ENCODE measurements around the gene ZNF648. TPM values are rescaled to one million over a fixed set of nuclear protein-coding genes. Genes with fewer than 3 reads are reported as not detected.

ZNF648 gene
- total RNA-seq = under 0.01 TPM in 1 of 2 replicates, not detected in the other

DNA sequence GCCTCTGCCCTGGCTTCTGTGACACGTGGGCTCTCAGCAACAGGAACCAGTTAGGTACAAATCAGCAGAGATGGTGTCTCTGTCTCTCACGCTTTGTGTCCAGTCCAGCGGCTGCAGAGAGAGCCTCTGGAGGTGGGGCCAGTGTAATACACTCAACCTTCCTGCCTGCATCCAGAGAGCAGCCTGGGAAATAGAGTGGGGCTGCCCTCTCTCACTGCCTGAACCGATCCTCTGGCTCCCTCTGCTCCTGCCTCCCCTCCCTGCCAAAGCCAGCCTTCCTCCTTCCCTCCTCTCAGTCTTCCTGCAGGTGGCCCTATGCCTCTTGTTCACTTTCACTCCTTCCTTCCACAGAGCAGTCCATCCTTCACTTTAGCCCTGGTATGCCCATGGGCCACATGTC is at the start of gene ZNF648:
Gene ZNF648 (minus strand): TSS at position 119 of the 400 bp plus-strand sequence. CDS start 3,702 bp downstream, outside the sequence.

